Measurements from ENCODE around the gene PARPBP.

- TF ChIP-seq GATA2 (IDR thresholded peaks at IDR 0.05; ENCODE audit: low read depth, low read length) (no peak), GATA3 (IDR thresholded peaks at IDR 0.05; ENCODE audit: low read depth, low read length) (no peak)
Measured at GRCh38 chr12:102119674-102120563, at the start of gene PARPBP, which contains the start of gene NUP37.

Measured in SH-SY5Y (cell line).